GM13977 (cell line): Measurements from ENCODE around the gene PDSS1.
"Not testable (repeated sequence)": the region's sequence is repeated elsewhere in the genome, so short reads cannot be mapped to it uniquely, and the experiment has no call there.

ENCODE experiments used
- DNase-seq: peaks from one replicate; pipeline ENCODE4 v3.0.0; 2012; ENCODE audit warnings: low spot score
- CTCF ChIP-seq: IDR thresholded peaks from 2 replicates; pipeline ENCODE4 v1.5.1; 2012; ENCODE audit warnings: mild to moderate bottlenecking, control low read depth; ENCODE audit not compliant: insufficient read depth; ENCODE audit errors: extremely low read depth, missing control alignments
- in situ Hi-C: fragments of 300-500 bp; cut with MboI; formaldehyde crosslinking; loops from one replicate; pipeline ENCODE4 v1.12.0; 2022; ENCODE audit warnings: low sequenced_read_pairs, low pct_unique_long_range_greater_than_20kb, mixed read lengths, inconsistent platforms; ENCODE audit not compliant: unreplicated experiment

Gene PDSS1

GRCh38 chr10:26684667-26685264 lies 12.7 kb upstream of the PDSS1 start:
- peak; percentile 38 for DNase-seq
- in situ Hi-C loops, result loop anchor here (25.0 kb wide), 1 partner anchor 347 kb away; no protein-coding TSS in a partner anchor
- peak; percentile 65 for TF ChIP-seq CTCF

GRCh38 chr10:26685441-26685840 lies 12.1 kb upstream of the PDSS1 start:
- no peak for TF ChIP-seq CTCF
- DNase-seq, result no peak
- in situ Hi-C loops, result loop anchor here (25.0 kb wide), 1 partner anchor 348 kb away; no protein-coding TSS in a partner anchor

GRCh38 chr10:26689399-26689798 lies 8.1 kb upstream of the PDSS1 start:
- in situ Hi-C loops, result loop anchor here (25.0 kb wide), 1 partner anchor 352 kb away; no protein-coding TSS in a partner anchor
- no peak for TF ChIP-seq CTCF
- DNase-seq, result no peak

- no peak for TF ChIP-seq CTCF
These were observed 6.6 kb upstream of the PDSS1 start for GRCh38 chr10:26690731-26691475.

GRCh38 chr10:26694536-26694935 lies 3.0 kb upstream of the PDSS1 start:
- in situ Hi-C loops, result loop anchor here (25.0 kb wide), 1 partner anchor 357 kb away; no protein-coding TSS in a partner anchor
- DNase-seq, result not testable (repeated sequence)

More at GRCh38 chr10:26690731-26691475, 6.6 kb upstream of the PDSS1 start:
- in situ Hi-C loops, result loop anchor here (25.0 kb wide), 1 partner anchor 354 kb away; no protein-coding TSS in a partner anchor
- DNase-seq, result no peak

GRCh38 chr10:26696786-26697162 lies 727 bp upstream of the PDSS1 start:
- no peak for DNase-seq
- in situ Hi-C loops, result loop anchor here (25.0 kb wide), 1 partner anchor 359 kb away; no protein-coding TSS in a partner anchor
- TF ChIP-seq CTCF, result no peak

- TF ChIP-seq CTCF, result no peak
- in situ Hi-C loops, result loop anchor here (25.0 kb wide), 1 partner anchor 361 kb away; no protein-coding TSS in a partner anchor
- no peak for DNase-seq
These were observed 564 bp downstream of the PDSS1 start for GRCh38 chr10:26697922-26698608.
